ENCODE measurements around the gene CARS1. TPM values are rescaled to one million over a fixed set of nuclear protein-coding genes. Genes with fewer than 3 reads are reported as not detected.

Gene CARS1

GRCh38 chr11:2955906-2956476, 101.2 kb downstream of the CARS1 start:
- Histone ChIP-seq H3K9me3 (replicated peaks; ENCODE audit: low read length) (no peaks in the 10 kb centered on the region), H3K27me3 (ENCODE audit: control insufficient read depth, insufficient read depth, low read length) (no peaks in the 10 kb centered on the region), H3K36me3 (ENCODE audit: insufficient read depth, low read length) (peaks cover 80% of the 10 kb centered on the region), H3K4me3 (ENCODE audit: low read length) (no peak overlapping the region), H3K4me1 (ENCODE audit: control insufficient read depth, insufficient read depth, low read length) (peaks cover 20% of the 10 kb centered on the region), H3K4me2 (ENCODE audit: low read length) (no peak overlapping the region), H3K9ac (ENCODE audit: low read depth, low read length) (no peak overlapping the region)

GRCh38 chr11:2954263-2954662, 103.0 kb downstream of the CARS1 start:
- Histone ChIP-seq H3K4me3 (ENCODE audit: low read length) (no peak overlapping the region), H3K9ac (ENCODE audit: low read depth, low read length) (no peak overlapping the region), H3K27me3 (ENCODE audit: control insufficient read depth, insufficient read depth, low read length) (no peaks in the 10 kb centered on the region), H3K4me1 (ENCODE audit: control insufficient read depth, insufficient read depth, low read length) (peaks cover 24% of the 10 kb centered on the region), H3K4me2 (ENCODE audit: low read length) (no peak overlapping the region), H3K36me3 (ENCODE audit: insufficient read depth, low read length) (peaks cover 81% of the 10 kb centered on the region), H3K9me3 (replicated peaks; ENCODE audit: low read length) (no peaks in the 10 kb centered on the region)

GRCh38 chr11:2952290-2952689, 104.9 kb downstream of the CARS1 start:
- peaks cover 85% of the 10 kb centered on the region for H3K36me3 ChIP-seq (ENCODE audit: insufficient read depth, low read length)
- H3K4me1 ChIP-seq (ENCODE audit: control insufficient read depth, insufficient read depth, low read length): peaks cover 24% of the 10 kb centered on the region
- H3K9me3 ChIP-seq (replicated peaks; ENCODE audit: low read length): no peaks in the 10 kb centered on the region
- H3K9ac ChIP-seq (ENCODE audit: low read depth, low read length): no peak overlapping the region
- no peak overlapping the region for H3K4me3 ChIP-seq (ENCODE audit: low read length)
- H3K27me3 ChIP-seq (ENCODE audit: control insufficient read depth, insufficient read depth, low read length): no peaks in the 10 kb centered on the region
- peak overlapping the region; percentile 35 for H3K4me2 ChIP-seq (ENCODE audit: low read length)

GRCh38 chr11:2951231-2952110, 105.8 kb downstream of the CARS1 start:
- Histone ChIP-seq H3K9me3 (replicated peaks; ENCODE audit: low read length) (no peaks in the 10 kb centered on the region), H3K36me3 (ENCODE audit: insufficient read depth, low read length) (peaks cover 86% of the 10 kb centered on the region), H3K4me1 (ENCODE audit: control insufficient read depth, insufficient read depth, low read length) (peaks cover 25% of the 10 kb centered on the region), H3K9ac (ENCODE audit: low read depth, low read length) (peak overlapping the region; percentile 18), H3K4me3 (ENCODE audit: low read length) (no peak overlapping the region), H3K4me2 (ENCODE audit: low read length) (peak overlapping the region; percentile 35), H3K27me3 (ENCODE audit: control insufficient read depth, insufficient read depth, low read length) (no peaks in the 10 kb centered on the region)

Small RNA genes lying within 50 kb of the gene (small RNA-seq; reads per million reads assigned to genes)
- not detected for gene RNU1-91P
- gene SNORA54: 13.7 reads per million, percentile 92 among the genes with 10 or more reads in this experiment
